ENCODE results near the gene APOBEC3G. TPM values are rescaled to one million over a fixed set of nuclear protein-coding genes. Genes with fewer than 3 reads are reported as not detected.
"Not testable (repeated sequence)": the region's sequence is repeated elsewhere in the genome, so short reads cannot be mapped to it uniquely, and the experiment has no call there.

The APOBEC3G gene
- total and polyA plus RNA-seq, 8 donors = 0.45 to 19.6 (median 5.0) TPM; not detected in 1

- 87 to 94% (median 93%) methylated on average over 7 of the region's 7 CpGs for WGBS, 5 donors
- Histone ChIP-seq H3K9me3 (no peaks in the 10 kb centered on the region), H3K4me3 (no peak overlapping the region), H3K27me3 (no peaks in the 10 kb centered on the region), H3K27ac (no peak overlapping the region), H3K4me1 (peaks cover 0 to 5% (median 0%) of the 10 kb centered on the region in 4 donors), H3K36me3 (no peaks in the 10 kb centered on the region)
- intact Hi-C loops (cut with DNase I; ENCODE audit: low total_unique reads) = no loop called here
- DNase-seq = no peak
- TF ChIP-seq POLR2A (IDR thresholded peaks at IDR 0.05) = no peak
- no peak for TF ChIP-seq CTCF (IDR thresholded peaks at IDR 0.05)
- no peak for TF ChIP-seq POLR2AphosphoS5 (IDR thresholded peaks at IDR 0.05)
- TF ChIP-seq EP300 (IDR thresholded peaks at IDR 0.05) = no peak
Measured at GRCh38 chr22:39070186-39070585, 6.9 kb upstream of the APOBEC3G start.

GRCh38 chr22:39072581-39072981, 4.5 kb upstream of the APOBEC3G start:
- H3K27me3 ChIP-seq; H3K4me3 ChIP-seq; H3K9me3 ChIP-seq; DNase-seq; intact Hi-C loops (cut with DNase I; ENCODE audit: low total_unique reads); H3K36me3 ChIP-seq: not testable (repeated sequence)
- Histone ChIP-seq H3K4me1 (peaks cover 4 to 13% (median 5%) of the 10 kb centered on the region in 4 donors), H3K27ac (peak overlapping the region in 1 of 5 donors; percentile 14)
- WGBS, 5 donors = 71 to 84% (median 78%) methylated on average over 6 to 7 of the region's 7 CpGs

- Histone ChIP-seq H3K36me3 (no peaks in the 10 kb centered on the region), H3K27ac (no peak overlapping the region), H3K4me1 (peaks cover 6 to 16% (median 12%) of the 10 kb centered on the region in 4 donors), H3K27me3 (no peaks in the 10 kb centered on the region), H3K4me3 (no peak overlapping the region), H3K9me3 (no peaks in the 10 kb centered on the region)
- WGBS, 5 donors = 48 to 67% (median 49%) methylated on average over 2 of the region's 2 CpGs
- intact Hi-C loops (cut with DNase I; ENCODE audit: low total_unique reads) = no loop called here
- TF ChIP-seq POLR2A (IDR thresholded peaks at IDR 0.05) (no peak), CTCF (IDR thresholded peaks at IDR 0.05) (no peak), EP300 (IDR thresholded peaks at IDR 0.05) (no peak), POLR2AphosphoS5 (IDR thresholded peaks at IDR 0.05) (no peak)
- no peak for DNase-seq
Measured at GRCh38 chr22:39073981-39074380, 3.1 kb upstream of the APOBEC3G start.

GRCh38 chr22:39076155-39077025, 685 bp upstream of the APOBEC3G start:
- intact Hi-C loops (cut with DNase I; ENCODE audit: low total_unique reads); DNase-seq; H3K9me3 ChIP-seq; H3K27me3 ChIP-seq: not testable (repeated sequence)
- Histone ChIP-seq H3K4me3 (peak overlapping the region; percentile 43 to 61 (median 55)), H3K27ac (peak overlapping the region in 2 of 5 donors; percentile 87), H3K36me3 (peaks cover 0 to 13% (median 11%) of the 10 kb centered on the region in 4 donors), H3K4me1 (peaks cover 6 to 16% (median 12%) of the 10 kb centered on the region in 4 donors)
- 39 to 59% (median 43%) methylated on average over 14 to 18 of the region's 24 CpGs for WGBS, 5 donors

- 83 to 94% (median 89%) methylated on average over 12 of the region's 12 CpGs for WGBS, 5 donors
- Histone ChIP-seq H3K4me1 (peaks cover 6 to 16% (median 12%) of the 10 kb centered on the region in 4 donors), H3K27ac (peak overlapping the region in 4 of 5 donors; percentile 82 to 87 (median 84)), H3K36me3 (peaks cover 0 to 26% (median 21%) of the 10 kb centered on the region in 4 donors), H3K4me3 (peak overlapping the region; percentile 43 to 61 (median 55))
- DNase-seq; intact Hi-C loops (cut with DNase I; ENCODE audit: low total_unique reads); H3K9me3 ChIP-seq; H3K27me3 ChIP-seq: not testable (repeated sequence)
Measured at GRCh38 chr22:39077912-39078311, 837 bp downstream of the APOBEC3G start.

GRCh38 chr22:39078329-39078728, 1.3 kb downstream of the APOBEC3G start:
- no peaks in the 10 kb centered on the region for H3K9me3 ChIP-seq
- H3K36me3 ChIP-seq = peaks cover 0 to 26% (median 21%) of the 10 kb centered on the region in 4 donors
- no peaks in the 10 kb centered on the region for H3K27me3 ChIP-seq
- no peak for TF ChIP-seq POLR2A (IDR thresholded peaks at IDR 0.05)
- no peak for TF ChIP-seq CTCF (IDR thresholded peaks at IDR 0.05)
- TF ChIP-seq POLR2AphosphoS5 (IDR thresholded peaks at IDR 0.05) = no peak
- no peak for TF ChIP-seq EP300 (IDR thresholded peaks at IDR 0.05)
- intact Hi-C loops (cut with DNase I; ENCODE audit: low total_unique reads) = no loop called here
- H3K4me3 ChIP-seq = peak overlapping the region in 1 of 4 donors; percentile 61
- peaks cover 6 to 16% (median 12%) of the 10 kb centered on the region in 4 donors for H3K4me1 ChIP-seq
- whole genome bisulfite sequencing, 5 donors = 81 to 90% (median 82%) methylated on average over 8 of the region's 8 CpGs
- no peak for DNase-seq
- H3K27ac ChIP-seq = peak overlapping the region in 3 of 5 donors; percentile 1 to 87 (median 20)

GRCh38 chr22:39079054-39079637, 2.1 kb downstream of the APOBEC3G start:
- DNase-seq; H3K9me3 ChIP-seq; intact Hi-C loops (cut with DNase I; ENCODE audit: low total_unique reads); H3K27me3 ChIP-seq; H3K27ac ChIP-seq: not testable (repeated sequence)
- peak overlapping the region in 1 of 4 donors; percentile 61 for H3K4me3 ChIP-seq
- WGBS, 5 donors = 87 to 93% (median 92%) methylated on average over 18 to 24 of the region's 24 CpGs
- H3K4me1 ChIP-seq = peaks cover 6 to 16% (median 12%) of the 10 kb centered on the region in 4 donors
- peaks cover 0 to 26% (median 21%) of the 10 kb centered on the region in 4 donors for H3K36me3 ChIP-seq
